HL-60/S4 treated with phorbol 12-myristate 13-acetate at 8.2 ng/mL for 4 days and 3 days (cell line): ENCODE data around the gene ZNF33A.
"Not testable (repeated sequence)": the region's sequence is repeated elsewhere in the genome, so short reads cannot be mapped to it uniquely, and the experiment has no call there.

Source experiments
- in situ Hi-C: fragments of 300-500 bp; cut with MboI; formaldehyde crosslinking; loops from 2 replicates; pipeline ENCODE4 v1.15.0; 2022; ENCODE audit warnings: low sequenced_read_pairs

ZNF33A gene

GRCh38 chr10:38010119-38010903, at the start of gene ZNF33A:
TSS of gene ZNF33A (plus strand) at chr10:38010675. CDS start at chr10:38012342, 1,667 bp downstream.
- in situ Hi-C loops = no loop called here

- in situ Hi-C loops = no loop called here
Measured at GRCh38 chr10:37965006-37965405, 45.5 kb upstream of the ZNF33A start.

GRCh38 chr10:37972396-37972795, 38.1 kb upstream of the ZNF33A start:
- in situ Hi-C loops = no loop called here

- in situ Hi-C loops = no loop called here
Measured at GRCh38 chr10:37975401-37975991, 35.0 kb upstream of the ZNF33A start.

- in situ Hi-C loops = no loop called here
Measured at GRCh38 chr10:37976091-37976879, 34.2 kb upstream of the ZNF33A start, which contains the start of gene ZNF25. TSS of gene ZNF25 (minus strand) at chr10:37976647. CDS start at chr10:37971722, 4,925 bp downstream.

- in situ Hi-C loops = no loop called here
Measured at GRCh38 chr10:37976880-37977203, 33.6 kb upstream of the ZNF33A start.

GRCh38 chr10:37991655-37992054, 18.8 kb upstream of the ZNF33A start:
- in situ Hi-C loops = no loop called here

- in situ Hi-C loops = no loop called here
Measured at GRCh38 chr10:37992083-37992482, 18.4 kb upstream of the ZNF33A start.

GRCh38 chr10:37998920-37999319, 11.6 kb upstream of the ZNF33A start:
- in situ Hi-C loops = not testable (repeated sequence)

GRCh38 chr10:38000474-38000873, 10.0 kb upstream of the ZNF33A start:
- in situ Hi-C loops = not testable (repeated sequence)

- in situ Hi-C loops = no loop called here
Measured at GRCh38 chr10:38003026-38003425, 7.4 kb upstream of the ZNF33A start.

- in situ Hi-C loops = no loop called here
Measured at GRCh38 chr10:38003588-38003987, 6.9 kb upstream of the ZNF33A start.

- in situ Hi-C loops = no loop called here
Measured at GRCh38 chr10:38007551-38007950, 2.9 kb upstream of the ZNF33A start.

GRCh38 chr10:38007991-38008390, 2.5 kb upstream of the ZNF33A start:
- in situ Hi-C loops = no loop called here

GRCh38 chr10:38016354-38016753, 5.9 kb downstream of the ZNF33A start:
- in situ Hi-C loops = no loop called here

- in situ Hi-C loops = not testable (repeated sequence)
Measured at GRCh38 chr10:38019124-38019523, 8.6 kb downstream of the ZNF33A start.

GRCh38 chr10:38025283-38025682, 14.8 kb downstream of the ZNF33A start:
- in situ Hi-C loops = no loop called here

GRCh38 chr10:38027986-38028385, 17.5 kb downstream of the ZNF33A start:
- in situ Hi-C loops = no loop called here

GRCh38 chr10:38032886-38033285, 22.4 kb downstream of the ZNF33A start:
- in situ Hi-C loops = no loop called here

GRCh38 chr10:38038107-38038931, 27.8 kb downstream of the ZNF33A start:
- in situ Hi-C loops = no loop called here

GRCh38 chr10:38038932-38039245, 28.4 kb downstream of the ZNF33A start:
- in situ Hi-C loops = no loop called here
